ENCODE results near the gene FOXI1.

The FOXI1 gene

DNA sequence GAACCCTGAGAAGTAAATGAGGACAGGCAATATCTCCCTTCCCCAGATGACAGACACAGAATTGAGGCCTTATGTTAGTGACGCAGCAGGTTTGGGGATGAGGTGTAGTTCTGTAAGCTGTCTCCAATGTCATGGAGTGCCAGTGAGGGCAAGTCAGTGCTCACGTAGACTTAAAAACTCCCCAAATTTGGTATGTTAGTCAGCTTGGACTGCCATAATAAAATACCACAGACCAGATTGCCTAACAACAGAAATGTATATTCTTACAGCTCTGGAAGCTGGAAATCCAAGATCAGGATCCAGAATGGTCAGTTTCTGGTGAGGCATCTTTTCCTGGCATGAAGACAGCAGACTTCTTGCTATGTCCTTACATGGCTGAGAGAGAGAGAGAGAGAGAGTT is 14.9 kb downstream of the FOXI1 start:
- TF ChIP-seq, protein P1, sequence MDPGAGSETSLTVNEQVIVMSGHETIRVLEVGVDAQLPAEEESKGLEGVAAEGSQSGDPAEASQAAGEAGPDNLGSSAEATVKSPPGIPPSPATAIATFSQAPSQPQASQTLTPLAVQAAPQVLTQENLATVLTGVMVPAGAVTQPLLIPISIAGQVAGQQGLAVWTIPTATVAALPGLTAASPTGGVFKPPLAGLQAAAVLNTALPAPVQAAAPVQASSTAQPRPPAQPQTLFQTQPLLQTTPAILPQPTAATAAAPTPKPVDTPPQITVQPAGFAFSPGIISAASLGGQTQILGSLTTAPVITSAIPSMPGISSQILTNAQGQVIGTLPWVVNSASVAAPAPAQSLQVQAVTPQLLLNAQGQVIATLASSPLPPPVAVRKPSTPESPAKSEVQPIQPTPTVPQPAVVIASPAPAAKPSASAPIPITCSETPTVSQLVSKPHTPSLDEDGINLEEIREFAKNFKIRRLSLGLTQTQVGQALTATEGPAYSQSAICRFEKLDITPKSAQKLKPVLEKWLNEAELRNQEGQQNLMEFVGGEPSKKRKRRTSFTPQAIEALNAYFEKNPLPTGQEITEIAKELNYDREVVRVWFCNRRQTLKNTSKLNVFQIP (CRISPR knock-in tag; IDR thresholded peaks at IDR 0.05; ENCODE audit: borderline replicate concordance, low read depth), result no peak
- TF ChIP-seq ZC3H10 (CRISPR knock-in tag; IDR thresholded peaks at IDR 0.05), result no peak
- TF ChIP-seq, protein P2, sequence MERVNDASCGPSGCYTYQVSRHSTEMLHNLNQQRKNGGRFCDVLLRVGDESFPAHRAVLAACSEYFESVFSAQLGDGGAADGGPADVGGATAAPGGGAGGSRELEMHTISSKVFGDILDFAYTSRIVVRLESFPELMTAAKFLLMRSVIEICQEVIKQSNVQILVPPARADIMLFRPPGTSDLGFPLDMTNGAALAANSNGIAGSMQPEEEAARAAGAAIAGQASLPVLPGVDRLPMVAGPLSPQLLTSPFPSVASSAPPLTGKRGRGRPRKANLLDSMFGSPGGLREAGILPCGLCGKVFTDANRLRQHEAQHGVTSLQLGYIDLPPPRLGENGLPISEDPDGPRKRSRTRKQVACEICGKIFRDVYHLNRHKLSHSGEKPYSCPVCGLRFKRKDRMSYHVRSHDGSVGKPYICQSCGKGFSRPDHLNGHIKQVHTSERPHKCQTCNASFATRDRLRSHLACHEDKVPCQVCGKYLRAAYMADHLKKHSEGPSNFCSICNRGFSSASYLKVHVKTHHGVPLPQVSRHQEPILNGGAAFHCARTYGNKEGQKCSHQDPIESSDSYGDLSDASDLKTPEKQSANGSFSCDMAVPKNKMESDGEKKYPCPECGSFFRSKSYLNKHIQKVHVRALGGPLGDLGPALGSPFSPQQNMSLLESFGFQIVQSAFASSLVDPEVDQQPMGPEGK (CRISPR knock-in tag; IDR thresholded peaks at IDR 0.05; ENCODE audit: borderline replicate concordance), result no peak
- TF ChIP-seq PPARA (CRISPR knock-in tag; IDR thresholded peaks at IDR 0.05; ENCODE audit: borderline replicate concordance), result no peak
- TF ChIP-seq TCF4 (CRISPR knock-in tag; IDR thresholded peaks at IDR 0.05; ENCODE audit: borderline replicate concordance), result no peak
- no peak for TF ChIP-seq ARNTL (CRISPR knock-in tag; IDR thresholded peaks at IDR 0.05; ENCODE audit: borderline replicate concordance, low read depth)
- TF ChIP-seq ZFP30 (CRISPR knock-in tag; IDR thresholded peaks at IDR 0.05), result no peak
- TF ChIP-seq ZNF70 (CRISPR knock-in tag; IDR thresholded peaks at IDR 0.05), result no peak
- ATAC-seq, result no peak

DNA sequence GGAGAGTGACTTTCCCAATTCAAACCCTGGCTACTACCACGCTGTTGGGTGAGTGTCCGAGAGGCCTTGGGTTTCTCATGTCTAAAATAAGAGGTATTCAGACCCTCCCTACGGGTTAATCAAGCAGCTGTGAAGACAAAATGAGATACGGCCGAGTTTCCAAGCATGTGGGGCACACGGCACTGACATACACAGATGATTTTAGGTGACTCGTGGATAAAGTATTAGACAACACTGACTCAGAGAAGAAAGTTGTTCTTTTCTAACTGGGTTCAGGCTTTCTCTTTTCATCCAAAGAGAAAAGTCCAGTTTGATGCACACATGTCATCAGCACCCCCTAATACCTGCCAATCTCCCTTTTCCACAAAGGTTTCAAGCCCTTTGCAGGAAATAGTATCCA is 15.6 kb downstream of the FOXI1 start:
- peak; percentile 16; the same call in 1 of the 3 replicates for ATAC-seq
- TF ChIP-seq, protein P2 (CRISPR knock-in tag; IDR thresholded peaks at IDR 0.05; ENCODE audit: borderline replicate concordance), result no peak
- no peak for TF ChIP-seq TCF4 (CRISPR knock-in tag; IDR thresholded peaks at IDR 0.05; ENCODE audit: borderline replicate concordance)
- no peak for TF ChIP-seq ISL1 (CRISPR knock-in tag; IDR thresholded peaks at IDR 0.05)
- TF ChIP-seq CSDC2 (CRISPR knock-in tag; IDR thresholded peaks at IDR 0.05), result no peak
- TF ChIP-seq ZFP3 (CRISPR knock-in tag; IDR thresholded peaks at IDR 0.05), result no peak
- TF ChIP-seq TOX (CRISPR knock-in tag; IDR thresholded peaks at IDR 0.05; ENCODE audit: borderline replicate concordance), result no peak
- no peak for TF ChIP-seq ZFP30 (CRISPR knock-in tag; IDR thresholded peaks at IDR 0.05)
- TF ChIP-seq, protein P1 (CRISPR knock-in tag; IDR thresholded peaks at IDR 0.05; ENCODE audit: borderline replicate concordance, low read depth), result no peak
- no peak for TF ChIP-seq RARB (CRISPR knock-in tag; IDR thresholded peaks at IDR 0.05)
- no peak for TF ChIP-seq BACH2 (CRISPR knock-in tag; IDR thresholded peaks at IDR 0.05; ENCODE audit: borderline replicate concordance)
- TF ChIP-seq, protein P3, sequence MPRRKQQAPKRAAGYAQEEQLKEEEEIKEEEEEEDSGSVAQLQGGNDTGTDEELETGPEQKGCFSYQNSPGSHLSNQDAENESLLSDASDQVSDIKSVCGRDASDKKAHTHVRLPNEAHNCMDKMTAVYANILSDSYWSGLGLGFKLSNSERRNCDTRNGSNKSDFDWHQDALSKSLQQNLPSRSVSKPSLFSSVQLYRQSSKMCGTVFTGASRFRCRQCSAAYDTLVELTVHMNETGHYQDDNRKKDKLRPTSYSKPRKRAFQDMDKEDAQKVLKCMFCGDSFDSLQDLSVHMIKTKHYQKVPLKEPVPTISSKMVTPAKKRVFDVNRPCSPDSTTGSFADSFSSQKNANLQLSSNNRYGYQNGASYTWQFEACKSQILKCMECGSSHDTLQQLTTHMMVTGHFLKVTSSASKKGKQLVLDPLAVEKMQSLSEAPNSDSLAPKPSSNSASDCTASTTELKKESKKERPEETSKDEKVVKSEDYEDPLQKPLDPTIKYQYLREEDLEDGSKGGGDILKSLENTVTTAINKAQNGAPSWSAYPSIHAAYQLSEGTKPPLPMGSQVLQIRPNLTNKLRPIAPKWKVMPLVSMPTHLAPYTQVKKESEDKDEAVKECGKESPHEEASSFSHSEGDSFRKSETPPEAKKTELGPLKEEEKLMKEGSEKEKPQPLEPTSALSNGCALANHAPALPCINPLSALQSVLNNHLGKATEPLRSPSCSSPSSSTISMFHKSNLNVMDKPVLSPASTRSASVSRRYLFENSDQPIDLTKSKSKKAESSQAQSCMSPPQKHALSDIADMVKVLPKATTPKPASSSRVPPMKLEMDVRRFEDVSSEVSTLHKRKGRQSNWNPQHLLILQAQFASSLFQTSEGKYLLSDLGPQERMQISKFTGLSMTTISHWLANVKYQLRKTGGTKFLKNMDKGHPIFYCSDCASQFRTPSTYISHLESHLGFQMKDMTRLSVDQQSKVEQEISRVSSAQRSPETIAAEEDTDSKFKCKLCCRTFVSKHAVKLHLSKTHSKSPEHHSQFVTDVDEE (CRISPR knock-in tag; IDR thresholded peaks at IDR 0.05), result no peak
- TF ChIP-seq ARNTL (CRISPR knock-in tag; IDR thresholded peaks at IDR 0.05; ENCODE audit: borderline replicate concordance, low read depth), result no peak
- no peak for TF ChIP-seq SNAI2 (CRISPR knock-in tag; IDR thresholded peaks at IDR 0.05)
- TF ChIP-seq, protein P4, sequence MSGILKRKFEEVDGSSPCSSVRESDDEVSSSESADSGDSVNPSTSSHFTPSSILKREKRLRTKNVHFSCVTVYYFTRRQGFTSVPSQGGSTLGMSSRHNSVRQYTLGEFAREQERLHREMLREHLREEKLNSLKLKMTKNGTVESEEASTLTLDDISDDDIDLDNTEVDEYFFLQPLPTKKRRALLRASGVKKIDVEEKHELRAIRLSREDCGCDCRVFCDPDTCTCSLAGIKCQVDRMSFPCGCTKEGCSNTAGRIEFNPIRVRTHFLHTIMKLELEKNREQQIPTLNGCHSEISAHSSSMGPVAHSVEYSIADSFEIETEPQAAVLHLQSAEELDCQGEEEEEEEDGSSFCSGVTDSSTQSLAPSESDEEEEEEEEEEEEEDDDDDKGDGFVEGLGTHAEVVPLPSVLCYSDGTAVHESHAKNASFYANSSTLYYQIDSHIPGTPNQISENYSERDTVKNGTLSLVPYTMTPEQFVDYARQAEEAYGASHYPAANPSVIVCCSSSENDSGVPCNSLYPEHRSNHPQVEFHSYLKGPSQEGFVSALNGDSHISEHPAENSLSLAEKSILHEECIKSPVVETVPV (CRISPR knock-in tag; IDR thresholded peaks at IDR 0.05), result no peak
- no peak for TF ChIP-seq OSR1 (CRISPR knock-in tag; IDR thresholded peaks at IDR 0.05)
- TF ChIP-seq PPARA (CRISPR knock-in tag; IDR thresholded peaks at IDR 0.05; ENCODE audit: borderline replicate concordance), result no peak
- TF ChIP-seq, protein P5, sequence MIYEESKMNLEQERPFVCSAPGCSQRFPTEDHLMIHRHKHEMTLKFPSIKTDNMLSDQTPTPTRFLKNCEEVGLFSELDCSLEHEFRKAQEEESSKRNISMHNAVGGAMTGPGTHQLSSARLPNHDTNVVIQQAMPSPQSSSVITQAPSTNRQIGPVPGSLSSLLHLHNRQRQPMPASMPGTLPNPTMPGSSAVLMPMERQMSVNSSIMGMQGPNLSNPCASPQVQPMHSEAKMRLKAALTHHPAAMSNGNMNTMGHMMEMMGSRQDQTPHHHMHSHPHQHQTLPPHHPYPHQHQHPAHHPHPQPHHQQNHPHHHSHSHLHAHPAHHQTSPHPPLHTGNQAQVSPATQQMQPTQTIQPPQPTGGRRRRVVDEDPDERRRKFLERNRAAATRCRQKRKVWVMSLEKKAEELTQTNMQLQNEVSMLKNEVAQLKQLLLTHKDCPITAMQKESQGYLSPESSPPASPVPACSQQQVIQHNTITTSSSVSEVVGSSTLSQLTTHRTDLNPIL (CRISPR knock-in tag; IDR thresholded peaks at IDR 0.05; ENCODE audit: low read depth), result no peak
